GM12874 (cell line): ENCODE data around the gene RXFP1.

Experiments used
- TF ChIP-seq, protein P1 (sequence below): IDR thresholded peaks from 2 replicates; pipeline ENCODE4 v1.5.1; 2011; ENCODE audit warnings: low read depth, mild to moderate bottlenecking, control low read depth, low read length, moderate library complexity; ENCODE audit not compliant: insufficient read depth

RXFP1 gene

DNA sequence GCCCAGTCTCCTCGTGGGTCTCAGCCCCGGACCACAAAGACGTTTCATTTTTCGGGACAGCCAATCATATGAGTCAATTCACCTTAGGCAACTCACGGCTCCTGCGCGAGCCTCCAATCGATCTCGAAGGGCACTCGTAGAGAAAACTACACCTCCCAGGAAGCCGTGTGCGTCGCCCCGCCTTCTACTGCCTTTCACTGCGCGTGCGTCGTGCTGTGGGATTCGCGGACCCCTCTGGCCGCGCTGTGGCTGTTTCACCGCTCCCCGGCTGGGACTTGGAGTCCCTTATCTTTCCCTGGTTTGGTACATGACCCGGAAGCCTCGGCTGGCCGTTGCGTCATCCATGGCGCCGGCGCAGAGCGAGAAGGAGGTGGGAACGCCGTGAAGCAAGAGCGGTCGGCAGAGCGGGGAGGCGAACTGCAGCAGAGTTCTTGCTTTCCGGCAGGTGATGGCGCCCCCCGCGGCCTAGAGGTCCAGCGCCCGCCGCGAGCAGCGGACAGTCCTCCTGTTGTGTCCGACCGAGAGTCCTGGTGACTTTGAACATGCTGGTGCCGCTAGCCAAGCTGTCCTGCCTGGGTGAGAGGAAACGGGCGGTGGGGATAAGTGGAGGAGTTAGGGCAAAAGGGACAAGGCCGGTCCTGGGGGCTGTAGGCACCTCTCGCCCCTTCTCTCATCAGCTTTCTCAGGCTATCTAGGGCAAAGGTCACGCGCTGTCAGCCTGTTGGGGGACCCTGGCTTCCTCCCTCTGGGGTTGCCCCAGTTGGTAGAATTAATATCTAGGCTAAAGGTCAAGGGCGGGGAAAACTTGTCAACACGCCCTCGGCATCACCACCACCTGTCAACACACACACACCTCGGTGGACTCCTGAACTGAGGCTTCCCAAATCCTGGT, 150.5 kb downstream of the RXFP1 start, which contains the start of gene ETFDH:
Gene ETFDH (plus strand): TSS at position 382 of the 892 bp plus-strand sequence. CDS start 161 bp downstream, at position 543.
- TF ChIP-seq, protein P1, sequence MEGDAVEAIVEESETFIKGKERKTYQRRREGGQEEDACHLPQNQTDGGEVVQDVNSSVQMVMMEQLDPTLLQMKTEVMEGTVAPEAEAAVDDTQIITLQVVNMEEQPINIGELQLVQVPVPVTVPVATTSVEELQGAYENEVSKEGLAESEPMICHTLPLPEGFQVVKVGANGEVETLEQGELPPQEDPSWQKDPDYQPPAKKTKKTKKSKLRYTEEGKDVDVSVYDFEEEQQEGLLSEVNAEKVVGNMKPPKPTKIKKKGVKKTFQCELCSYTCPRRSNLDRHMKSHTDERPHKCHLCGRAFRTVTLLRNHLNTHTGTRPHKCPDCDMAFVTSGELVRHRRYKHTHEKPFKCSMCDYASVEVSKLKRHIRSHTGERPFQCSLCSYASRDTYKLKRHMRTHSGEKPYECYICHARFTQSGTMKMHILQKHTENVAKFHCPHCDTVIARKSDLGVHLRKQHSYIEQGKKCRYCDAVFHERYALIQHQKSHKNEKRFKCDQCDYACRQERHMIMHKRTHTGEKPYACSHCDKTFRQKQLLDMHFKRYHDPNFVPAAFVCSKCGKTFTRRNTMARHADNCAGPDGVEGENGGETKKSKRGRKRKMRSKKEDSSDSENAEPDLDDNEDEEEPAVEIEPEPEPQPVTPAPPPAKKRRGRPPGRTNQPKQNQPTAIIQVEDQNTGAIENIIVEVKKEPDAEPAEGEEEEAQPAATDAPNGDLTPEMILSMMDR = peak; percentile 80

DNA sequence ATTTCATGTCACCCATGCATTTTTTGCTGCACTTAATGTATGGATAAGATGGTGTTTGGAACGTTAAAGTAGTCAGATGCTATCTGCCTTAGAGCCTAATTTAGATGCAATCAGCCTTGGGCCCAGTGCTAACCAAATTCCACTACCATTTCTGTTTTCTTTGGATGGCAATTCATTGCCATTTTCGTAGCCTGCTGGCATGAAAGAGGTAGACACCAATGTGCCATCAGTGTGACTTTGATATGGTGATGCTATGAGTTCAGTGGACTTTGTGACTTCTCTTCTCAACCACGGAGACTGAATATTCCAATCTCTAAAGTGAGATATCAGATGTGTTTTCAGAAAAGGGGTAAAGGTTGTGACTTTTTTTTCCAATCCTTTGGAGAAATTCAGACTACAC, 152.0 kb downstream of the RXFP1 start:
- TF ChIP-seq, protein P1 = no peak

DNA sequence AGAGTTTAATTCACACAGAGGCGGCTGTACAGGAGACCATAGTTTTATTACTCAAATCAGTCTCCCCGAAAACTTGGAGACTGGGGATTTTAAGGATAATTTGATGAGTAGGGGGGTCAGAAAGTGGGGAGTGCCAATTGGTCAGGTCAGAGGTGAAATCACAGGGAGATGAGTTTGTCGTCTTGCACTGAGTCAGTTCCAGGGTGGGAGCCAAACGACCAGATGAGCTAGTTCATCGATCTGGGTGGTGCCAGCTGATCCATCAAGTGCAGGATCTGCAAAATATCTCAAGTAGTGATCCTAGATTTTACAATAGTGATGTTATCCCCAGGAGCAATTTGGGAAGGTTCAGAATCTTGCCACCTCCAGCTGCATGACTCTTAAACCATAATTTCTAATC, 154.4 kb downstream of the RXFP1 start:
- TF ChIP-seq, protein P1 = no peak

DNA sequence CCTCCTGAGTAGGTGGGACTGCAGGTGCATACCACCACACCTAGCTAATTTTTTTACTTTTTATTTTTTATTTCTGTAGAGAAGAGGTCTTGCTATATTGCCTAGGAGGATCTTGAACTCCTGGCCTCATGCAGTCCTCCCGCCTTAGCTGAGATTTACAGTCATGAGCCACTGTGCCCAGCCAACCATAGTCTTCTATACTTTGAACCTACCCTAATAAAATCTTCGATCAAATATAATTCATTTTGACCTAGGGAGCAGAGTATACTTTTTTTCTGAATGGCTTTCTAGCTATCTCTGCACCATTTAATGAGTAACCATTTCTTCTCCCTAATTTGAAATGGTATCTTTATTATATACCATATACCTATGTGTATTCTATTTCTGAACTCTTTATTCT, 157.1 kb downstream of the RXFP1 start:
- TF ChIP-seq, protein P1 = no peak

DNA sequence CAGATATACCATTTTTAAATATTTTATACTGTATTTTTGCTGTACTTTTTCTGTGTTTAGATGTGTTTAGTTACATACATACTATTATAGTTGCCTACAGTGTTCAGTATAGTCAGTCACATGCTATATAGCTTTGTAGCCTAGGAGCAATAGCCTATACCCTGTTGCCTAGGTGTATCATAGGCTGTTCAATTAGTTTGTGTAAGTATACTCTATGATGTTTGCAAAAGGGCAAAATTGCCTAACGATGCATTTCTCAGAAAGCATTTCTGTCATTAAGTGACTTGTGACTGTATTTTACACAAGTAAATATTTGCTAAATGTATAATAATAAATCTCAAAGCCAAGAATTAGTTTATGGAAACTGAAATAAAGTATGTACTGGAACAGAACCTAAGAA, 159.9 kb downstream of the RXFP1 start:
- TF ChIP-seq, protein P1 = no peak

DNA sequence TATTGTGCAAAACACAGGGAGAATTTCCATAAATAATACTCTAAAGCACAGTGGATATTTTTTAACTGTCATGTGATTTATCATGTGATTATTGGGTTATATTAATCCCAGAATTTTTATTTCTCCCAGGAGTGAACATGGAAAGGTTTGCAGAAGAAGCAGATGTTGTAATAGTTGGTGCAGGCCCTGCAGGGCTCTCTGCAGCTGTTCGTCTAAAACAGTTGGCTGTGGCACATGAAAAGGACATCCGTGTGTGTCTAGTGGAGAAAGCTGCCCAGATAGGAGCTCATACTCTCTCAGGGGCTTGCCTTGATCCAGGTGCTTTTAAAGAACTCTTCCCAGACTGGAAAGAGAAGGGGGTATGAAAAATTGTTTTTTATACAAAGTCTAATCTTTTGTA, 160.4 kb downstream of the RXFP1 start:
- TF ChIP-seq, protein P1 = no peak

DNA sequence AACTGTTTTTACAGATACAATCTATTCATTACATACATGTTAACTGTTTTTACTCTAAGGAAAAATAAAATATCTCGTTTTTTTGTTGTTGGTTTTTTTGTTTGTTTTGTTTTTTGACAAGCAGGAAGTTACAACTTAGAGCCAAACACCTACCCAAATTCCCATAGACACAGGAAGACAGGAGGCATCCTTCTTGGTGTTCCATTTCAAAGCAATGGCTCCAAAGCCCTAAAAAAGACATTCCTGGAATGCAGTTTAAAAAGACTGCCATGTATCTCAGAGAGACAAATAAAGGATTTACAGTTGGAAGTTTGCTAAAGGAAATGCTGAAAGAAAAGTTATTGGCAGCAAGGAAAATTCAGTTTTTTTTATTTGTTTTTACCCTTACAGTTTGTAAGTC, 167.1 kb downstream of the RXFP1 start:
- TF ChIP-seq, protein P1 = no peak
